Measurements from ENCODE around the gene CDKAL1.
"Not testable (repeated sequence)": the region's sequence is repeated elsewhere in the genome, so short reads cannot be mapped to it uniquely, and the experiment has no call there.

CDKAL1 gene

GRCh38 chr6:20605061-20605460 is 70.8 kb downstream of the CDKAL1 start:
- no peaks in the 10 kb centered on the region for H3K4me1 ChIP-seq (ENCODE audit: control extremely low read depth in 1 of 4, control insufficient read depth in 4 of 4, insufficient read depth in 4 of 4, low read length in 3 of 4)
- H3K27ac ChIP-seq (ENCODE audit: insufficient read depth in 1 of 2, low read depth in 1 of 2, low read length in 2 of 2, poor library complexity in 1 of 2, severe bottlenecking in 2 of 2): no peak overlapping the region
- H3K9me3 ChIP-seq (ENCODE audit: control extremely low read depth in 1 of 5, control insufficient read depth in 4 of 5, insufficient read depth in 2 of 5, low read depth in 1 of 5, low read length in 4 of 5): peaks cover 0 to 2% (median 0%) of the 10 kb centered on the region in 5 experiments
- peaks cover 0 to 7% (median 2%) of the 10 kb centered on the region in 4 experiments for H3K36me3 ChIP-seq (ENCODE audit: control insufficient read depth in 4 of 4, insufficient read depth in 4 of 4, low read length in 3 of 4)
- no CpG with 5 or more reads among the region's 1 CpG for WGBS (ENCODE audit: insufficient coverage)
- H3K27me3 ChIP-seq (replicated peaks in 2 of 5; ENCODE audit: control insufficient read depth in 4 of 5, insufficient read depth in 5 of 5, low read length in 4 of 5): no peaks in the 10 kb centered on the region
- DNase-seq: no peak
- ChIA-PET CTCF (interaction anchor here (1.3 kb wide), 1 partner anchor 41 kb away, joined by 3 read pairs; no protein-coding TSS in a partner anchor), POLR2A (no interaction called here)
- H3K4me3 ChIP-seq (ENCODE audit: control insufficient read depth in 1 of 7, extremely low read depth in 1 of 7, insufficient read depth in 4 of 7, low read depth in 2 of 7, low read length in 6 of 7): no peak overlapping the region

GRCh38 chr6:20605581-20605980 is 71.3 kb downstream of the CDKAL1 start:
- peaks cover 0 to 3% (median 0%) of the 10 kb centered on the region in 5 experiments for H3K9me3 ChIP-seq (ENCODE audit: control extremely low read depth in 1 of 5, control insufficient read depth in 4 of 5, insufficient read depth in 2 of 5, low read depth in 1 of 5, low read length in 4 of 5)
- no peaks in the 10 kb centered on the region for H3K4me1 ChIP-seq (ENCODE audit: control extremely low read depth in 1 of 4, control insufficient read depth in 4 of 4, insufficient read depth in 4 of 4, low read length in 3 of 4)
- ChIA-PET CTCF (interaction anchor here (1.1 to 1.3 kb wide), 2 partner anchors 16 to 40 kb away, joined by 3 read pairs; no protein-coding TSS in a partner anchor), POLR2A (no interaction called here)
- H3K36me3 ChIP-seq (ENCODE audit: control insufficient read depth in 4 of 4, insufficient read depth in 4 of 4, low read length in 3 of 4): peaks cover 0 to 7% (median 2%) of the 10 kb centered on the region in 4 experiments
- 97% methylated on average over 3 of the region's 3 CpGs for WGBS (ENCODE audit: insufficient coverage)
- DNase-seq: no peak
- H3K27me3 ChIP-seq (replicated peaks in 2 of 5; ENCODE audit: control insufficient read depth in 4 of 5, insufficient read depth in 5 of 5, low read length in 4 of 5): no peaks in the 10 kb centered on the region
- no peak overlapping the region for H3K27ac ChIP-seq (ENCODE audit: insufficient read depth in 1 of 2, low read depth in 1 of 2, low read length in 2 of 2, poor library complexity in 1 of 2, severe bottlenecking in 2 of 2)
- H3K4me3 ChIP-seq (ENCODE audit: control insufficient read depth in 1 of 7, extremely low read depth in 1 of 7, insufficient read depth in 4 of 7, low read depth in 2 of 7, low read length in 6 of 7): no peak overlapping the region

- 100% methylated on average over 1 of the region's 1 CpG for WGBS (ENCODE audit: insufficient coverage)
- no peak for DNase-seq
- POLR2A ChIA-PET: no interaction called here
- H3K4me3 ChIP-seq (ENCODE audit: control insufficient read depth in 1 of 7, extremely low read depth in 1 of 7, insufficient read depth in 4 of 7, low read depth in 2 of 7, low read length in 6 of 7): no peak overlapping the region
- H3K27ac ChIP-seq (ENCODE audit: insufficient read depth in 1 of 2, low read depth in 1 of 2, low read length in 2 of 2, poor library complexity in 1 of 2, severe bottlenecking in 2 of 2): no peak overlapping the region
- CTCF ChIA-PET: interaction anchor here (0.9 to 1.1 kb wide), 2 partner anchors 15 to 94 kb away, joined by 3 read pairs; no protein-coding TSS in a partner anchor
- H3K36me3 ChIP-seq (ENCODE audit: control insufficient read depth in 4 of 4, insufficient read depth in 4 of 4, low read length in 3 of 4): peaks cover 0 to 7% (median 2%) of the 10 kb centered on the region in 4 experiments
- H3K4me1 ChIP-seq (ENCODE audit: control extremely low read depth in 1 of 4, control insufficient read depth in 4 of 4, insufficient read depth in 4 of 4, low read length in 3 of 4): no peaks in the 10 kb centered on the region
- no peaks in the 10 kb centered on the region for H3K27me3 ChIP-seq (replicated peaks in 2 of 5; ENCODE audit: control insufficient read depth in 4 of 5, insufficient read depth in 5 of 5, low read length in 4 of 5)
- peaks cover 0 to 3% (median 0%) of the 10 kb centered on the region in 5 experiments for H3K9me3 ChIP-seq (ENCODE audit: control extremely low read depth in 1 of 5, control insufficient read depth in 4 of 5, insufficient read depth in 2 of 5, low read depth in 1 of 5, low read length in 4 of 5)
Measured at GRCh38 chr6:20606831-20607230, 72.6 kb downstream of the CDKAL1 start.

- no peaks in the 10 kb centered on the region for H3K27me3 ChIP-seq (replicated peaks in 2 of 5; ENCODE audit: control insufficient read depth in 4 of 5, insufficient read depth in 5 of 5, low read length in 4 of 5)
- H3K4me3 ChIP-seq (ENCODE audit: control insufficient read depth in 1 of 7, extremely low read depth in 1 of 7, insufficient read depth in 4 of 7, low read depth in 2 of 7, low read length in 6 of 7): no peak overlapping the region
- peaks cover 0 to 3% (median 0%) of the 10 kb centered on the region in 5 experiments for H3K9me3 ChIP-seq (ENCODE audit: control extremely low read depth in 1 of 5, control insufficient read depth in 4 of 5, insufficient read depth in 2 of 5, low read depth in 1 of 5, low read length in 4 of 5)
- H3K36me3 ChIP-seq (ENCODE audit: control insufficient read depth in 4 of 4, insufficient read depth in 4 of 4, low read length in 3 of 4): peaks cover 0 to 2% (median 0%) of the 10 kb centered on the region in 4 experiments
- no peak overlapping the region for H3K27ac ChIP-seq (ENCODE audit: insufficient read depth in 1 of 2, low read depth in 1 of 2, low read length in 2 of 2, poor library complexity in 1 of 2, severe bottlenecking in 2 of 2)
- DNase-seq: peak in 2 of 3 donors; percentile 43 to 60
- 100% methylated on average over 2 of the region's 4 CpGs for WGBS (ENCODE audit: insufficient coverage)
- ChIA-PET CTCF (no interaction called here), POLR2A (no interaction called here)
- no peaks in the 10 kb centered on the region for H3K4me1 ChIP-seq (ENCODE audit: control extremely low read depth in 1 of 4, control insufficient read depth in 4 of 4, insufficient read depth in 4 of 4, low read length in 3 of 4)
Measured at GRCh38 chr6:20608356-20608755, 74.1 kb downstream of the CDKAL1 start.

- 100% methylated on average over 1 of the region's 2 CpGs for WGBS (ENCODE audit: insufficient coverage)
- no peak overlapping the region for H3K4me3 ChIP-seq (ENCODE audit: control insufficient read depth in 1 of 7, extremely low read depth in 1 of 7, insufficient read depth in 4 of 7, low read depth in 2 of 7, low read length in 6 of 7)
- ChIA-PET POLR2A (no interaction called here), CTCF (no interaction called here)
- no peaks in the 10 kb centered on the region for H3K36me3 ChIP-seq (ENCODE audit: control insufficient read depth in 4 of 4, insufficient read depth in 4 of 4, low read length in 3 of 4)
- no peaks in the 10 kb centered on the region for H3K4me1 ChIP-seq (ENCODE audit: control extremely low read depth in 1 of 4, control insufficient read depth in 4 of 4, insufficient read depth in 4 of 4, low read length in 3 of 4)
- no peaks in the 10 kb centered on the region for H3K27me3 ChIP-seq (replicated peaks in 2 of 5; ENCODE audit: control insufficient read depth in 4 of 5, insufficient read depth in 5 of 5, low read length in 4 of 5)
- peaks cover 0 to 3% (median 0%) of the 10 kb centered on the region in 5 experiments for H3K9me3 ChIP-seq (ENCODE audit: control extremely low read depth in 1 of 5, control insufficient read depth in 4 of 5, insufficient read depth in 2 of 5, low read depth in 1 of 5, low read length in 4 of 5)
- H3K27ac ChIP-seq (ENCODE audit: insufficient read depth in 1 of 2, low read depth in 1 of 2, low read length in 2 of 2, poor library complexity in 1 of 2, severe bottlenecking in 2 of 2): no peak overlapping the region
- no peak for DNase-seq
Measured at GRCh38 chr6:20608905-20609304, 74.6 kb downstream of the CDKAL1 start.

GRCh38 chr6:20609924-20610323 is 75.7 kb downstream of the CDKAL1 start:
- H3K9me3 ChIP-seq (ENCODE audit: control extremely low read depth in 1 of 5, control insufficient read depth in 4 of 5, insufficient read depth in 2 of 5, low read depth in 1 of 5, low read length in 4 of 5); H3K36me3 ChIP-seq (ENCODE audit: control insufficient read depth in 4 of 4, insufficient read depth in 4 of 4, low read length in 3 of 4); H3K4me3 ChIP-seq (ENCODE audit: control insufficient read depth in 1 of 7, extremely low read depth in 1 of 7, insufficient read depth in 4 of 7, low read depth in 2 of 7, low read length in 6 of 7); POLR2A ChIA-PET; DNase-seq; H3K27me3 ChIP-seq (replicated peaks in 2 of 5; ENCODE audit: control insufficient read depth in 4 of 5, insufficient read depth in 5 of 5, low read length in 4 of 5); H3K4me1 ChIP-seq (ENCODE audit: control extremely low read depth in 1 of 4, control insufficient read depth in 4 of 4, insufficient read depth in 4 of 4, low read length in 3 of 4); H3K27ac ChIP-seq (ENCODE audit: insufficient read depth in 1 of 2, low read depth in 1 of 2, low read length in 2 of 2, poor library complexity in 1 of 2, severe bottlenecking in 2 of 2): not testable (repeated sequence)
- no CpG with 5 or more reads among the region's 2 CpGs for WGBS (ENCODE audit: insufficient coverage)
- CTCF ChIA-PET: interaction anchor here (1.0 to 1.1 kb wide), 2 partner anchors 11 to 21 kb away, joined by 3 to 4 read pairs; no protein-coding TSS in a partner anchor

GRCh38 chr6:20610636-20611370 is 76.5 kb downstream of the CDKAL1 start:
- POLR2A ChIA-PET: interaction anchor here (0.6 kb wide), 1 partner anchor 1617 kb away, joined by 3 read pairs; no protein-coding TSS in a partner anchor
- no peak for DNase-seq
- no peaks in the 10 kb centered on the region for H3K36me3 ChIP-seq (ENCODE audit: control insufficient read depth in 4 of 4, insufficient read depth in 4 of 4, low read length in 3 of 4)
- peaks cover 0 to 2% (median 0%) of the 10 kb centered on the region in 4 experiments for H3K4me1 ChIP-seq (ENCODE audit: control extremely low read depth in 1 of 4, control insufficient read depth in 4 of 4, insufficient read depth in 4 of 4, low read length in 3 of 4)
- peaks cover 0 to 3% (median 0%) of the 10 kb centered on the region in 5 experiments for H3K9me3 ChIP-seq (ENCODE audit: control extremely low read depth in 1 of 5, control insufficient read depth in 4 of 5, insufficient read depth in 2 of 5, low read depth in 1 of 5, low read length in 4 of 5)
- 100% methylated on average over 1 of the region's 2 CpGs for WGBS (ENCODE audit: insufficient coverage)
- H3K4me3 ChIP-seq (ENCODE audit: control insufficient read depth in 1 of 7, extremely low read depth in 1 of 7, insufficient read depth in 4 of 7, low read depth in 2 of 7, low read length in 6 of 7): no peak overlapping the region
- CTCF ChIA-PET: interaction anchor here (1.1 kb wide), 1 partner anchor 22 kb away, joined by 4 read pairs; no protein-coding TSS in a partner anchor
- H3K27ac ChIP-seq (ENCODE audit: insufficient read depth in 1 of 2, low read depth in 1 of 2, low read length in 2 of 2, poor library complexity in 1 of 2, severe bottlenecking in 2 of 2): no peak overlapping the region
- H3K27me3 ChIP-seq (replicated peaks in 2 of 5; ENCODE audit: control insufficient read depth in 4 of 5, insufficient read depth in 5 of 5, low read length in 4 of 5): no peaks in the 10 kb centered on the region

Data from common myeloid progenitor, CD34-positive (primary cell).